ENCODE results near the gene LIN54. TPM values are rescaled to one million over a fixed set of nuclear protein-coding genes. Genes with fewer than 3 reads are reported as not detected.

The LIN54 gene
- total RNA-seq, 3 donors from 2014 or later: 15.6 to 16.7 (median 15.8) TPM

DNA sequence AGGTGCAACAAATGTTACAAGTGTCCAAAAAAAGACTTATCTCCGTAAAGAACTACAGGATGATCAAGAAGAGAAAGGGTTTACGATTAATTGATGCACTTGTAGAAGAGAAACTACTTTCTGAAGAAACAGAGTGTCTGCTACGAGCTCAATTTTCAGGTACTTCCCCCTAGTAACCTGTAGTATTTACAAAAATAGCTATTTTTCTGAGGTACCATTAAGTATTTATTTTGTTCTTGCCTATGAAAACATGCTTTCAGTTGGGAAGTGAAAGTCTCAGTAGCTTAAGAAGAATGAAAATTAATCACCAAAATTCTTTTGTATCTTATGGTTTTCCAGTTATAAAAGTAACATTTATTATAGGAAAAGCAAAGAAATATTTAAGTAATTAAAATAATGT, 104.2 kb downstream of the LIN54 start:
- no peak for ATAC-seq
- intact Hi-C loops (cut with DNase I, micrococcal nuclease): no loop called here
- TF ChIP-seq, protein P1, sequence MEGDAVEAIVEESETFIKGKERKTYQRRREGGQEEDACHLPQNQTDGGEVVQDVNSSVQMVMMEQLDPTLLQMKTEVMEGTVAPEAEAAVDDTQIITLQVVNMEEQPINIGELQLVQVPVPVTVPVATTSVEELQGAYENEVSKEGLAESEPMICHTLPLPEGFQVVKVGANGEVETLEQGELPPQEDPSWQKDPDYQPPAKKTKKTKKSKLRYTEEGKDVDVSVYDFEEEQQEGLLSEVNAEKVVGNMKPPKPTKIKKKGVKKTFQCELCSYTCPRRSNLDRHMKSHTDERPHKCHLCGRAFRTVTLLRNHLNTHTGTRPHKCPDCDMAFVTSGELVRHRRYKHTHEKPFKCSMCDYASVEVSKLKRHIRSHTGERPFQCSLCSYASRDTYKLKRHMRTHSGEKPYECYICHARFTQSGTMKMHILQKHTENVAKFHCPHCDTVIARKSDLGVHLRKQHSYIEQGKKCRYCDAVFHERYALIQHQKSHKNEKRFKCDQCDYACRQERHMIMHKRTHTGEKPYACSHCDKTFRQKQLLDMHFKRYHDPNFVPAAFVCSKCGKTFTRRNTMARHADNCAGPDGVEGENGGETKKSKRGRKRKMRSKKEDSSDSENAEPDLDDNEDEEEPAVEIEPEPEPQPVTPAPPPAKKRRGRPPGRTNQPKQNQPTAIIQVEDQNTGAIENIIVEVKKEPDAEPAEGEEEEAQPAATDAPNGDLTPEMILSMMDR (IDR thresholded peaks at IDR 0.05): no peak
- Histone ChIP-seq H3K4me3 (no peak overlapping the region), H3K36me3 (ENCODE audit: low read depth) (no peaks in the 10 kb centered on the region), H3K9me3 (no peaks in the 10 kb centered on the region), H3K4me1 (ENCODE audit: low read depth) (peaks cover 6% of the 10 kb centered on the region)
- DNase-seq: no peak

DNA sequence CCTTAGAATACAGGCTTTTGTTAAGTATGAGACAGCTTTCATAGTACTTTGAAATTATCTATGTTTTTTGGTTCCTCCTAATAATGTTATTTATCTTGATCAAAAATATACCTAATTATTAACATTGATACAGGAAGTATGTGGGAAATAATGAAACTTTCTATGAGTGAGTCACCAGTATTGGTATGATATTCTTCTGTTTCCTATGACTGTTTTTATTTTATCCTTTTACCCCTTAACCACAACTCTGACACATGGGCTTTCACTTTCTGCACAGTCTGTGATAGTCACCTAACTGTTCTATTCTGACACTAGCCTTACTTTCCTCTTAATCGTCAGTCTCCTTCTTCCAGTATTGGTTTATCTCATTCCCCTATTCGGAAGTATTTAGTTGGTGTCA, 105.4 kb downstream of the LIN54 start:
- ATAC-seq (no peak), DNase-seq (no peak)
- H3K4me1 ChIP-seq (ENCODE audit: low read depth): peaks cover 6% of the 10 kb centered on the region
- H3K9me3 ChIP-seq: no peaks in the 10 kb centered on the region
- intact Hi-C loops (cut with DNase I, micrococcal nuclease): no loop called here
- peaks cover 5% of the 10 kb centered on the region for H3K36me3 ChIP-seq (ENCODE audit: low read depth)
- TF ChIP-seq, protein P1 (IDR thresholded peaks at IDR 0.05): no peak
- no peak overlapping the region for H3K4me3 ChIP-seq

DNA sequence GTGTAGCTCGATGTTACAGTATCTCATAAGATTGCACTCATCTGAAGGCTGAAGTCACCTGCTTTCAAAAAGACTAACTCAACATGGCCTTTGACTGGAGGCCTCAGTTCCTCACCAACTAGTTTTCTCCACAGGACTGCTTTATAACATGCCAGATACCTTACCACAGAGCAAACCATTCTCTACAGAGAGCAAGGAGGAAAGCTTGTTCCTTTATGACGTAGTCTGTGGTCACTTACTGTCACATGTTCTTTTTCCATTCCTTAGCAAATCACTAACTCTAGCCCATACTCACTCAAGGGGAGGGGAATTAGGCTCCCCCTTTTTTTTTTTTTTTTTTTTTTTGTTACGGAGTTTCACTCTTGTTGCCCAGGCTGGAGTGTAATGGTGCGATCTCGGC, 106.9 kb downstream of the LIN54 start:
- Histone ChIP-seq H3K4me1 (ENCODE audit: low read depth) (peaks cover 12% of the 10 kb centered on the region), H3K9me3 (no peaks in the 10 kb centered on the region), H3K4me3 (no peak overlapping the region), H3K36me3 (ENCODE audit: low read depth) (peaks cover 5% of the 10 kb centered on the region)
- DNase-seq: no peak
- TF ChIP-seq, protein P1 (IDR thresholded peaks at IDR 0.05): no peak
- intact Hi-C loops (cut with DNase I, micrococcal nuclease): loop anchor here in 1 of 2 donors (5.0 kb wide), 1 partner anchor 109 kb away; the partner anchor contains the start of gene LIN54
- ATAC-seq: no peak

DNA sequence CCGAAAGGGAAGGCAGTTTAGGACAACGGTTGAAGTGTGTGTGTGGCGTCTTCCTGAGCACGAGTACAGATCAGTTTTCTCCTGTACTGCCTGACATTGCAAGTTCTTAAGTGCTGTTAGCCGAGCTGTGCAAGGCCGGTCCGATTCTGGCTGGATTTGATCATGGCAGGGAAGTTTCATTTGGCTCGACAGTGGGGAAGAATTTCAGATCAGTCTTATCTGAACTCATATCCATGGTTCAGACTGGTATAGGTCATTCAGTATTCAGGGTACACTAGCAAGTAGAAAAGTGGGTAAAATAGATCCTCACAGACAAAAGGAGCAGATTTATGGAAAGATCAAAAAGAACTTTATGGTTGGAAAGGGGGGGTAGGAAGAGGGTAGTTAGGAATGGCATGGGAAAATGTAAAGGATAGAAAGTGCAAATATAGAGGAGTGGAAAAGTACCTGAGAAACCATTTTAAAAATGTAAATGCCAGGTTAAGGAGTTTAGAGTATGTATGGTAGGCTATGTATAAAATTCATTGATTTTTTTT, 109.4 kb downstream of the LIN54 start:
- intact Hi-C loops (cut with DNase I, micrococcal nuclease): loop anchor here in 1 of 2 donors (5.0 kb wide), 1 partner anchor 111 kb away; the partner anchor contains the start of gene LIN54
- no peaks in the 10 kb centered on the region for H3K9me3 ChIP-seq
- H3K4me1 ChIP-seq (ENCODE audit: low read depth): peaks cover 29% of the 10 kb centered on the region
- peak overlapping the region; percentile 27 for H3K4me3 ChIP-seq
- ATAC-seq (no peak), DNase-seq (no peak)
- TF ChIP-seq, protein P1 (IDR thresholded peaks at IDR 0.05): no peak
- peaks cover 5% of the 10 kb centered on the region for H3K36me3 ChIP-seq (ENCODE audit: low read depth)

DNA sequence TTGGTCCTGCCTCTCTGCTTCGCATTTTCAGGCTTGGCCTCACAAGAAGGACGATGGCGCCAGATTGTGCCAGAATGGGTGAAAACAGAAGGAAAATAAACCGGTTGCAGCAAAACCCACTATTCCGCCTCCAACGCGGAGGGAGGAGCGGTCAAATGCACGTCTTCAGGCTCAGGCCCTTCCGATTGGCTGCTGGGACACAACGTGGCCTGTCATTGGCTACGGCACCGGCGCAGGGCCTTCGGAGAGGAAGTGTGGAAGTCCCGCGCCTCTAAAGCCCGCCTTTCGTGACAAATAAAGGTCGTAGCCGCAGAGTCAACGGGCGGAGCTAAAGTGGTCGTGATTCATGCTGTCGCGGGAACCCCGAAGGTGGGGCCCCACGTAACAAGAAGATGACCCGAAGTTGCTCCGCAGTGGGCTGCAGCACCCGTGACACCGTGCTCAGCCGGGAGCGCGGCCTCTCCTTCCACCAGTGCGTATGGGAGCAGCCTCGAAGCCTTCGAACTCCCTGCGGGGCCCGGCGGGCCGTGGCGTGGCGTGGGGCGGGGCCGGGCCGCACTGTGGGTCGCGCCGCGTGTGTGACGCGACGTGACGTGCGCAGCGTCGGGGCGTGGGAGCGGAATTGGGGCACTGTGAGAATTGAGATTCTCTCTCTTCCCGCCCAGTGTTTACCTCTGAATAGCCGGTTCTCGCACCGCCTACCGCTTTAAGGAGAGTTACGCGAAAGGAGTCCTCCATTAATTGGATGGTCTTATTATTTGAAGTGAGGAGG, 110.0 kb downstream of the LIN54 start, which contains the start of gene THAP9:
TSS of gene THAP9 (plus strand) at position 325 of the 772 bp plus-strand sequence. CDS start at position 393, 68 bp downstream.
- intact Hi-C loops (cut with DNase I, micrococcal nuclease): loop anchor here in 1 of 2 donors (1.0 to 5.0 kb wide), 2 partner anchors 9 to 112 kb away; partner anchors contain the start of genes LIN54 and SEC31A
- peaks cover 29% of the 10 kb centered on the region for H3K4me1 ChIP-seq (ENCODE audit: low read depth)
- DNase-seq (peak; percentile 97 to 99 (median 98)), ATAC-seq (peak; percentile 95)
- peaks cover 5% of the 10 kb centered on the region for H3K36me3 ChIP-seq (ENCODE audit: low read depth)
- TF ChIP-seq, protein P1 (IDR thresholded peaks at IDR 0.05): no peak
- peak within 1 kb of the TSS; percentile 27 for H3K4me3 ChIP-seq
- H3K9me3 ChIP-seq: no peaks in the 10 kb centered on the region

All from mucosa of descending colon (tissue), 3 donors.